Measurements from ENCODE around the gene FRG2B. TPM values are rescaled to one million over a fixed set of nuclear protein-coding genes. Genes with fewer than 3 reads are reported as not detected.

FRG2B gene
- total RNA-seq, 1 donor from 2014 or later, result not detected

Other genes starting within 250 kb of the FRG2B start
- 6.9 and 7.9 TPM in 2 replicates for gene PAOX, start 247.5 kb downstream of the FRG2B start, total RNA-seq
- gene MTG1, start 232.6 kb downstream of the FRG2B start, total RNA-seq, result 44.0 and 52.3 TPM in 2 replicates
- gene SPRN, start 202.2 kb downstream of the FRG2B start, total RNA-seq, result 3.7 and 4.0 TPM in 2 replicates
- gene SCART1, start 172.8 kb downstream of the FRG2B start, total RNA-seq, result 0.43 and 0.50 TPM in 2 replicates
- gene CYP2E1, start 99.4 kb downstream of the FRG2B start, total RNA-seq, result 2.2 TPM in 2 replicates
- gene SYCE1, start 61.2 kb downstream of the FRG2B start, total RNA-seq, result 0.23 TPM in 1 of 2 replicates, not detected in the other

Data from astrocyte (in vitro differentiated cells and primary cell).